Trophoblast cell (in vitro differentiated cells and primary cell): ENCODE data around the gene USF2.

Experiments
- DNase-seq, 2 donors: peaks; one replicate each; pipeline ENCODE4 v3.0.0-alpha.2; 2016
- H2AFZ ChIP-seq: 2 replicates; pipeline ENCODE4 v1.6.1; 2013; ENCODE audit warnings: low read length, moderate library complexity, mild to moderate bottlenecking; ENCODE audit not compliant: insufficient read depth, poor library complexity
- H2AK5ac ChIP-seq: 2 replicates; pipeline ENCODE4 v1.6.1; 2013; ENCODE audit warnings: mild to moderate bottlenecking, low read length
- H2BK120ac ChIP-seq: 2 replicates; pipeline ENCODE4 v1.6.1; 2013; ENCODE audit warnings: low read length, mild to moderate bottlenecking, moderate library complexity; ENCODE audit not compliant: insufficient read depth, poor library complexity
- H2BK12ac ChIP-seq: 2 replicates; pipeline ENCODE4 v1.6.1; 2013; ENCODE audit warnings: mild to moderate bottlenecking, low read length, moderate library complexity
- H2BK5ac ChIP-seq: 2 replicates; pipeline ENCODE4 v1.6.1; 2013; ENCODE audit warnings: low read length, low read depth, moderate library complexity, mild to moderate bottlenecking; ENCODE audit not compliant: poor library complexity
- H3K14ac ChIP-seq: 2 replicates; pipeline ENCODE4 v1.6.1; 2013; ENCODE audit warnings: mild to moderate bottlenecking, low read length
- H3K18ac ChIP-seq: 2 replicates; pipeline ENCODE4 v1.6.1; 2013; ENCODE audit warnings: mild to moderate bottlenecking, low read length
- H3K23ac ChIP-seq: 2 replicates; pipeline ENCODE4 v1.6.1; 2013; ENCODE audit warnings: low read length
- H3K27ac ChIP-seq: 2 replicates; pipeline ENCODE4 v1.5.1; 2013; ENCODE audit warnings: low read depth, mild to moderate bottlenecking, inconsistent platforms, low read length, moderate library complexity
- H3K27me3 ChIP-seq: 2 replicates; pipeline ENCODE4 v1.6.1; 2013; ENCODE audit warnings: inconsistent platforms, mild to moderate bottlenecking, low read length, moderate library complexity; ENCODE audit not compliant: insufficient read depth
- H3K36me3 ChIP-seq, 2 experiments: 1 replicate in 1 of 2; 2 replicates in 1 of 2; pipeline ENCODE4 v1.6.1; 2013; ENCODE audit warnings: low read length in 2 of 2, mild to moderate bottlenecking in 2 of 2, moderate library complexity in 1 of 2; ENCODE audit not compliant: insufficient read depth in 2 of 2, control insufficient read depth in 1 of 2
- H3K4ac ChIP-seq: 2 replicates; pipeline ENCODE4 v1.6.1; 2013; ENCODE audit warnings: low read depth, mild to moderate bottlenecking, low read length, moderate library complexity
- H3K4me1 ChIP-seq, 2 experiments: 1 replicate in 1 of 2; 2 replicates in 1 of 2; pipeline ENCODE4 v1.6.1; 2013; ENCODE audit warnings: low read length in 2 of 2, mild to moderate bottlenecking in 2 of 2, moderate library complexity in 1 of 2; ENCODE audit not compliant: insufficient read depth in 2 of 2, control insufficient read depth in 1 of 2
- H3K4me2 ChIP-seq: 2 replicates; pipeline ENCODE4 v1.6.1; 2013; ENCODE audit warnings: inconsistent platforms, mild to moderate bottlenecking, low read length, moderate library complexity
- H3K4me3 ChIP-seq: 2 replicates; pipeline ENCODE4 v1.5.1; 2013; ENCODE audit warnings: mild to moderate bottlenecking, low read depth, low read length, inconsistent platforms
- H3K79me1 ChIP-seq: one replicate; pipeline ENCODE4 v1.6.1; 2013; ENCODE audit warnings: low read length
- H3K79me2 ChIP-seq: 2 replicates; pipeline ENCODE4 v1.6.1; 2013; ENCODE audit warnings: low read length, mild to moderate bottlenecking; ENCODE audit not compliant: control insufficient read depth, insufficient read depth, poor library complexity
- H3K9ac ChIP-seq: 2 replicates; pipeline ENCODE4 v1.6.1; 2013; ENCODE audit warnings: mild to moderate bottlenecking, low read length
- H3K9me3 ChIP-seq: 2 replicates; pipeline ENCODE4 v1.6.1; 2013; ENCODE audit warnings: low read depth, mild to moderate bottlenecking, control low read depth, inconsistent platforms, low read length; ENCODE audit not compliant: insufficient read depth
- H4K12ac ChIP-seq: 2 replicates; pipeline ENCODE4 v1.6.1; 2013; ENCODE audit warnings: low read depth, mild to moderate bottlenecking, low read length, moderate library complexity
- H4K8ac ChIP-seq: 2 replicates; pipeline ENCODE4 v1.6.1; 2013; ENCODE audit warnings: low read depth, mild to moderate bottlenecking, low read length, moderate library complexity
- H4K91ac ChIP-seq: one replicate; pipeline ENCODE4 v1.6.1; 2013; ENCODE audit warnings: low read depth, mild to moderate bottlenecking, low read length, moderate library complexity
- WGBS: extraction: QIAGEN DNeasy Blood & Tissue Kit; methylation state at CpG from one replicate; pipeline ENCODE4 v1.1.7; 2013; ENCODE audit warnings: missing lambda C conversion rate; ENCODE audit not compliant: insufficient read length, insufficient coverage; ENCODE audit errors: extremely low coverage; 5-methylcytosine and 5-hydroxymethylcytosine counted together

The USF2 gene

DNA sequence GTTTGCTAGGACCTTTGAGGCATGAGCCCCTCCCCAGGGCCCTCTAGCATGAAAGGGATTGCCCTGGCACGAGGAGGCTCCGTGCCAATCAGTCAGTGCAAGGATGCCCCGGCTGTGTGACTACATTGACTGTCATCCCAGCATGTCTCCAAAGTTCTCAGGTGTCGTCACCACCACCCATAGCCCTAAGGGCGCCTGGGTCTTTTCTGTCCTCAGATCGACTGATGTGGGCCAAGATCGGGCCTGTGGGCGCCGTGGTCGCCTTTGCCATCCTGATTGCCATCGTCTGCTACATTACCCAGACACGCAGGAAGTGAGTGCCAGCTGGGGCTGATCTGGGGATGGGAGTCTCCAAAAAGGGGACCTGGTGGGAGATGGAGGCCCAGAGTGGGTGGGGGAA is 41.6 kb downstream of the USF2 start:
- Histone ChIP-seq H3K4ac (no peak overlapping the region), H3K9me3 (no peaks in the 10 kb centered on the region), H4K91ac (no peak overlapping the region), H4K8ac (no peak overlapping the region), H3K4me2 (no peak overlapping the region), H3K18ac (no peak overlapping the region), H2AK5ac (no peak overlapping the region), H3K4me3 (no peak overlapping the region), H2BK5ac (no peak overlapping the region), H3K4me1 (peaks cover 6 to 13% of the 10 kb centered on the region in 2 experiments), H3K27ac (no peak overlapping the region), H3K23ac (no peak overlapping the region), H3K36me3 (no peaks in the 10 kb centered on the region), H2BK120ac (no peak overlapping the region), H3K79me2 (no peaks in the 10 kb centered on the region), H4K12ac (no peak overlapping the region), H2AFZ (no peak overlapping the region), H3K9ac (no peak overlapping the region), H3K27me3 (no peaks in the 10 kb centered on the region), H3K79me1 (no peaks in the 10 kb centered on the region), H3K14ac (no peak overlapping the region), H2BK12ac (no peak overlapping the region)
- peak; percentile 80 to 87 for DNase-seq
- no CpG with 5 or more reads among the region's 12 CpGs for WGBS

- H2BK120ac ChIP-seq: no peak overlapping the region
- no peak overlapping the region for H4K8ac ChIP-seq
- no CpG with 5 or more reads among the region's 10 CpGs for WGBS
Measured at GRCh38 chr19:35310811-35311465, 42.2 kb downstream of the USF2 start.

GRCh38 chr19:35311901-35312665 is 43.3 kb downstream of the USF2 start:
- Histone ChIP-seq H3K4me1 (peaks cover 6 to 13% of the 10 kb centered on the region in 2 experiments), H3K27me3 (no peaks in the 10 kb centered on the region), H2BK120ac (no peak overlapping the region), H2BK12ac (no peak overlapping the region), H3K4ac (no peak overlapping the region), H3K9me3 (no peaks in the 10 kb centered on the region), H3K14ac (no peak overlapping the region), H3K18ac (no peak overlapping the region), H2AK5ac (no peak overlapping the region), H3K4me3 (no peak overlapping the region), H2AFZ (no peak overlapping the region), H4K12ac (no peak overlapping the region), H3K23ac (no peak overlapping the region), H3K27ac (no peak overlapping the region), H3K79me1 (no peaks in the 10 kb centered on the region), H3K4me2 (no peak overlapping the region), H2BK5ac (no peak overlapping the region), H3K9ac (no peak overlapping the region), H4K8ac (no peak overlapping the region), H4K91ac (no peak overlapping the region), H3K36me3 (no peaks in the 10 kb centered on the region), H3K79me2 (no peaks in the 10 kb centered on the region)
- peak in 1 of 2 donors; percentile 34 for DNase-seq
- no CpG with 5 or more reads among the region's 21 CpGs for WGBS

More at GRCh38 chr19:35310811-35311465, 42.2 kb downstream of the USF2 start:
- Histone ChIP-seq H3K9me3 (no peaks in the 10 kb centered on the region), H3K4me1 (peaks cover 6 to 13% of the 10 kb centered on the region in 2 experiments), H3K23ac (no peak overlapping the region), H3K4ac (no peak overlapping the region), H3K4me3 (no peak overlapping the region), H4K91ac (no peak overlapping the region), H2BK5ac (no peak overlapping the region), H3K18ac (no peak overlapping the region), H3K79me2 (no peaks in the 10 kb centered on the region), H3K14ac (no peak overlapping the region), H3K79me1 (no peaks in the 10 kb centered on the region), H2AFZ (no peak overlapping the region), H3K27ac (no peak overlapping the region), H2AK5ac (no peak overlapping the region), H3K36me3 (no peaks in the 10 kb centered on the region), H3K4me2 (no peak overlapping the region), H4K12ac (no peak overlapping the region), H3K9ac (no peak overlapping the region), H2BK12ac (no peak overlapping the region), H3K27me3 (no peaks in the 10 kb centered on the region)
- peak; percentile 75 to 90 for DNase-seq

DNA sequence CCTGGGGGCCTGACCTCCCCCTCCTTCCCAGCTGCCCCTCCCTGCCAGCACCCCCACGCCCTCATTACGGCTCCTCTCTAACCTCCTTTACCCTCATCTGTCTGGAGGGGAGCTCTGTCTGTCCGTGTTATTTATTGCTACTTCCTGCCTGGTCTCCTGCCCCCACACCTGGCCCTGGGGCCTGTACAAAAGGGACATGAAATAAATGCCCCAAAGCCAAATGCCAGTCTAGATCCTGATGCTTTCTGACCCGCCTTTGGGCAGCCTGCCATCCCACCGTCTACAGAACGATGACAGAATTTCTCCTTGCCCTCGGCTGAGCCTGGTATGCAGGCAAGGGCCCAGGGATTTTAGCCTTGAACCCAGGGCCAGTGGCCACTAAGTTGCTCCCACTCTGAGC is 44.8 kb downstream of the USF2 start:
- Histone ChIP-seq H3K36me3 (no peaks in the 10 kb centered on the region), H4K8ac (no peak overlapping the region), H3K23ac (no peak overlapping the region), H2BK120ac (no peak overlapping the region), H3K27ac (no peak overlapping the region), H3K9me3 (no peaks in the 10 kb centered on the region), H2BK5ac (no peak overlapping the region), H2BK12ac (no peak overlapping the region), H3K27me3 (no peaks in the 10 kb centered on the region), H3K4me1 (peaks cover 6 to 13% of the 10 kb centered on the region in 2 experiments), H3K4me3 (no peak overlapping the region), H3K4me2 (no peak overlapping the region), H3K9ac (no peak overlapping the region), H3K79me2 (no peaks in the 10 kb centered on the region), H3K79me1 (no peaks in the 10 kb centered on the region), H4K12ac (no peak overlapping the region), H3K14ac (no peak overlapping the region), H2AFZ (no peak overlapping the region), H3K4ac (no peak overlapping the region), H3K18ac (no peak overlapping the region), H4K91ac (no peak overlapping the region), H2AK5ac (no peak overlapping the region)
- no peak for DNase-seq
- no CpG with 5 or more reads among the region's 7 CpGs for WGBS
